Colonic mucosa (tissue), 4 donors: ENCODE results near the gene C8G. TPM values are rescaled to one million over a fixed set of nuclear protein-coding genes. Genes with fewer than 3 reads are reported as not detected.

ENCODE experiments used
- DNase-seq: peaks from one replicate; pipeline ENCODE4 v3.0.0-alpha.2; 2020
- H3K27ac ChIP-seq: fragments of 200-600 bp; one replicate; pipeline ENCODE4 v1.8.0; 2021
- H3K27me3 ChIP-seq: fragments of 200-600 bp; one replicate; pipeline ENCODE4 v1.8.0; 2021
- H3K36me3 ChIP-seq: fragments of 200-600 bp; one replicate; pipeline ENCODE4 v1.8.0; 2021
- H3K4me1 ChIP-seq: fragments of 200-600 bp; one replicate; pipeline ENCODE4 v1.8.0; 2021; ENCODE audit warnings: mild to moderate bottlenecking
- H3K4me3 ChIP-seq: fragments of 200-600 bp; one replicate; pipeline ENCODE4 v1.8.0; 2021
- H3K9ac ChIP-seq, 2 donors: one replicate each; pipeline ENCODE4 v1.7.0; 2013; ENCODE audit warnings: control low read depth in 2 of 2, low read depth in 2 of 2, low read length in 2 of 2
- H3K9me3 ChIP-seq: fragments of 200-600 bp; one replicate; pipeline ENCODE4 v1.8.0; 2021
- CTCF ChIP-seq: fragments of 200-600 bp; IDR thresholded peaks from one replicate; pipeline ENCODE4 v1.8.0; 2022; ENCODE audit warnings: antibody characterized with exemption, mild to moderate bottlenecking
- intact Hi-C: fragments of 100-400 bp; cut with DNase I; formaldehyde crosslinking; loops from one replicate; pipeline ENCODE4 v1.14.1; 2022
- total RNA-seq, 2 donors: library from RNA; stranded (reverse); fragmentation: NEBNext Ultra II Directional in 1 of 2; extraction: Animal tissue kit (Norgen Biotek cat#: 25700) in 1 of 2; gene quantifications; one replicate each; pipeline ENCODE4 v1.2.1, GENCODE V29; 2021
- donor health status: healthy.
- donor health status: DM: no; HTN: no; CAD: no.
- donor health status: DM: no; HTN: no; CAD: no.

The C8G gene
- total RNA-seq, 2 donors from 2014 or later: 5.3 to 11.9 TPM

- intact Hi-C loops: no loop called here
- no peak for DNase-seq
- peaks cover 9% of the 10 kb centered on the region for H3K4me1 ChIP-seq
- H3K27ac ChIP-seq: peak overlapping the region; percentile 98
- no peaks in the 10 kb centered on the region for H3K27me3 ChIP-seq
- no peaks in the 10 kb centered on the region for H3K36me3 ChIP-seq
- no peaks in the 10 kb centered on the region for H3K9me3 ChIP-seq
- H3K4me3 ChIP-seq: peak overlapping the region; percentile 51
- no peak for TF ChIP-seq CTCF
- H3K9ac ChIP-seq: peak overlapping the region; percentile 97 to 98
These were observed 5.7 kb downstream of the C8G start for GRCh38 chr9:136950656-136951276.

- no peak for DNase-seq
- no peak for TF ChIP-seq CTCF
- H3K9ac ChIP-seq: no peak within 1 kb of the TSS
- H3K36me3 ChIP-seq: no peaks in the 10 kb centered on the region
- intact Hi-C loops: no loop called here
- peak within 1 kb of the TSS; percentile 98 for H3K27ac ChIP-seq
- H3K4me3 ChIP-seq: no peak within 1 kb of the TSS
- H3K9me3 ChIP-seq: no peaks in the 10 kb centered on the region
- peaks cover 9% of the 10 kb centered on the region for H3K4me1 ChIP-seq
- H3K27me3 ChIP-seq: no peaks in the 10 kb centered on the region
These were observed 6.7 kb downstream of the C8G start, which contains the start of gene LCN12 for GRCh38 chr9:136951541-136952320. Gene LCN12, plus strand, starts transcription at chr9:136952273. Its CDS starts 55 bp downstream, at chr9:136952328.

- Histone ChIP-seq H3K4me3 (no peak overlapping the region), H3K9ac (no peak overlapping the region), H3K4me1 (peaks cover 9% of the 10 kb centered on the region), H3K36me3 (no peaks in the 10 kb centered on the region), H3K27ac (no peak overlapping the region), H3K9me3 (no peaks in the 10 kb centered on the region), H3K27me3 (no peaks in the 10 kb centered on the region)
- TF ChIP-seq CTCF: no peak
- intact Hi-C loops: no loop called here
- DNase-seq: no peak
These were observed 7.3 kb downstream of the C8G start for GRCh38 chr9:136952321-136952850.

DNA sequence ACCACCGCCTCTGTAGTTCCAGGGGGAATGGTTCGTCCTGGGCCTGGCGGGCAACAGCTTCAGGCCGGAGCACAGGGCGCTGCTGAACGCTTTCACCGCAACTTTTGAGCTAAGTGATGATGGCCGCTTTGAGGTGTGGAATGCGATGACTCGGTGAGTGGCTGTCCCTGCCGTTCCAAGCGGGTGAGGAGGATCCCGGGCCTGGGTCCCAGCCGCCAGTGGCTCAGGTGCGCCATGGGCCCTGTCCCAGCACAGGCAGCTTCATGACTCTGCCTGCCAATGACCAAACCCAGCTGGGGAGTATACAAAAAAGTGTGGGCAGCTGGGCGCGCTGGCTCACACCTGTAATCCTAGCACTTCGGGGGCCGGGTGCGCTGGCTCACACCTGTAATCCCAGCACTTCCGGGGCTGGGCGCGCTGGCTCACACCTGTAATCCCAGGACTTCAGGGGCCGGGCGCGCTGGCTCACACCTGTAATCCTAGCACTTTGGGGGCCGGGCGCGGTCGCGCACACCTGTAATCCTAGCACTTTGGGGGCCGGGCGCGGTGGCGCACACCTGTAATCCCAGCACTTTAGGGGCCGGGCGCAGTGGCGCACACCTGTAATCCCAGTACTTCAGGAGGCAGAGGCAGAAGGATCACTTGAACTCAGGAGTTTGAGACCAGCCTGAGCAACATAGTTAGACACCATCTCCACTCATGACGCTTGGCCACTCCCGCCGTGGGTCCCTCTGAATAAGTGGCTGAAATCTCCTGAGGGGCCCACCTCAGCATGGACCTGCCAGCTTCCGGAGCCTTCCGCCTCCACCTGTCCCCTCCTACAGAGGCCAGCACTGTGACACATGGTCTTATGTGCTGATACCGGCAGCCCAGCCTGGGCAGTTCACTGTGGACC is 8.1 kb downstream of the C8G start:
- Histone ChIP-seq H3K27ac (no peak overlapping the region), H3K4me3 (no peak overlapping the region), H3K36me3 (no peaks in the 10 kb centered on the region), H3K4me1 (peaks cover 4% of the 10 kb centered on the region), H3K9me3 (no peaks in the 10 kb centered on the region), H3K27me3 (no peaks in the 10 kb centered on the region), H3K9ac (no peak overlapping the region)
- no peak for TF ChIP-seq CTCF
- no peak for DNase-seq
- intact Hi-C loops: no loop called here

DNA sequence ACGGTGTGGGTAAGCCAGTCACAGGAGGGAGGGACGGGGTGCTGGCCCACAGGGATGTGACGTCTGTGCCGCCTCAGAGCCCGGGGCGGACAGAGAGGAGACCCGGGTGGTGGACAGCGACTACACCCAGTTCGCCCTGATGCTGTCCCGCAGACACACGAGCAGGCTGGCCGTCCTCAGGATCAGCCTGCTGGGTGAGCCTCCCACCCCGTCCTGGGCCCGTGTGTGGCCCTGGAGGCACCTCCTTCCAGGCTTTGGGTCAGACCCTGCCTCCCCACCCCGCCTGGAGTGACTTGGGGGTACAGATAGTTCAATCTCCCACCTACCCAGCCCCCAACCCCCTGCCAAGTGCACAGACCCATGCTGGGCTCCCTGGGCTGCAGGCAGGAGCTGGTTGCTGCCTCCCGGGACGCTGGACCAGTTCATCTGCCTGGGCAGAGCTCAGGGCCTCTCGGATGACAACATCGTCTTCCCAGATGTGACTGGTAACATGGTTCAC is 8.8 kb downstream of the C8G start:
- Histone ChIP-seq H3K4me1 (peaks cover 4% of the 10 kb centered on the region), H3K4me3 (no peak overlapping the region), H3K27me3 (no peaks in the 10 kb centered on the region), H3K36me3 (no peaks in the 10 kb centered on the region), H3K9me3 (no peaks in the 10 kb centered on the region), H3K9ac (no peak overlapping the region), H3K27ac (no peak overlapping the region)
- no peak for DNase-seq
- intact Hi-C loops: no loop called here
- no peak for TF ChIP-seq CTCF
